GM10248 (cell line): Measurements from ENCODE around the gene ARMC12.

Source experiments
- CTCF ChIA-PET: fragments of 300-600 bp; sonication (Branson Sonifier 250); formaldehyde crosslinking; extraction: SDS; loops from one replicate; lab custom pipeline; 2021; ENCODE audit warnings: antibody characterized with exemption; lab: Yijun Ruan, JAX
- POLR2A ChIA-PET: fragments of 350-650 bp; sonication (Branson Sonifier 250); formaldehyde crosslinking; extraction: SDS; loops from one replicate; lab custom pipeline; 2020; ENCODE audit warnings: antibody characterized with exemption; lab: Yijun Ruan, JAX
- DNase-seq: peaks from one replicate; pipeline ENCODE4 v3.0.0; 2012; ENCODE audit errors: extremely low spot score
- TF ChIP-seq, protein P1 (sequence below): IDR thresholded peaks from 2 replicates; pipeline ENCODE4 v1.5.1; 2012; ENCODE audit warnings: mild to moderate bottlenecking, low read depth; ENCODE audit errors: extremely low read depth, missing control alignments, control extremely low read depth

The ARMC12 gene

GRCh38 chr6:35786272-35786671 is 49.4 kb downstream of the ARMC12 start:
- POLR2A ChIA-PET: no interaction called here
- DNase-seq: no peak
- TF ChIP-seq, protein P1, sequence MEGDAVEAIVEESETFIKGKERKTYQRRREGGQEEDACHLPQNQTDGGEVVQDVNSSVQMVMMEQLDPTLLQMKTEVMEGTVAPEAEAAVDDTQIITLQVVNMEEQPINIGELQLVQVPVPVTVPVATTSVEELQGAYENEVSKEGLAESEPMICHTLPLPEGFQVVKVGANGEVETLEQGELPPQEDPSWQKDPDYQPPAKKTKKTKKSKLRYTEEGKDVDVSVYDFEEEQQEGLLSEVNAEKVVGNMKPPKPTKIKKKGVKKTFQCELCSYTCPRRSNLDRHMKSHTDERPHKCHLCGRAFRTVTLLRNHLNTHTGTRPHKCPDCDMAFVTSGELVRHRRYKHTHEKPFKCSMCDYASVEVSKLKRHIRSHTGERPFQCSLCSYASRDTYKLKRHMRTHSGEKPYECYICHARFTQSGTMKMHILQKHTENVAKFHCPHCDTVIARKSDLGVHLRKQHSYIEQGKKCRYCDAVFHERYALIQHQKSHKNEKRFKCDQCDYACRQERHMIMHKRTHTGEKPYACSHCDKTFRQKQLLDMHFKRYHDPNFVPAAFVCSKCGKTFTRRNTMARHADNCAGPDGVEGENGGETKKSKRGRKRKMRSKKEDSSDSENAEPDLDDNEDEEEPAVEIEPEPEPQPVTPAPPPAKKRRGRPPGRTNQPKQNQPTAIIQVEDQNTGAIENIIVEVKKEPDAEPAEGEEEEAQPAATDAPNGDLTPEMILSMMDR: no peak
- CTCF ChIA-PET: interaction anchor here (1.7 to 4.3 kb wide), 4 partner anchors 7 to 50 kb away, joined by 3 to 27 read pairs (median 4); partner anchors contain the start of genes ARMC12 and CLPS

DNA sequence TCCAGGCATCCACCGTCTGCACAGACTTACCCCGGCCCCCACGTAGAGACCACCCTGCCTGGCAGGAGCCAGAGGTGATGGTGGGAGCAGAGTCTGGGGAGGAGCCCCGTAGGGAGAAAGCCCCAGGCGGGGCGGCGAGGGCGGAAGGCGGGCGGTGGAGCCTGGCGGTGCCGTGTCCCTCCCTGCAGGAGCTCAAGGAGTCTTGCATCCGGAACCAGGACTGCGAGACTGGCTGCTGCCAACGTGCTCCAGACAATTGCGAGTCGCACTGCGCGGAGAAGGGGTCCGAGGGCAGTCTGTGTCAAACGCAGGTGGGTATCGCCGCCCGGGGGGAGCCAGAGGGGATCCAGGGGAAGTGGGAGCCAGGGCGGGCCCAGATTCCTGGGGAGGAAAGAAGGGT is 50.0 kb downstream of the ARMC12 start:
- CTCF ChIA-PET: interaction anchor here (1.6 to 4.3 kb wide), 5 partner anchors 8 to 50 kb away, joined by 3 to 27 read pairs (median 5); partner anchors contain the start of genes ARMC12 and CLPS
- TF ChIP-seq, protein P1: no peak
- DNase-seq: no peak
- POLR2A ChIA-PET: no interaction called here

GRCh38 chr6:35787266-35788218 is 50.7 kb downstream of the ARMC12 start:
- POLR2A ChIA-PET: interaction anchor here (0.6 kb wide), 1 partner anchor 819 kb away, joined by 5 read pairs; no protein-coding TSS in a partner anchor
- TF ChIP-seq, protein P1: no peak
- no peak for DNase-seq
- CTCF ChIA-PET: interaction anchor here (1.6 to 4.3 kb wide), 5 partner anchors 9 to 265 kb away, joined by 3 to 27 read pairs (median 5); partner anchors contain the start of genes ARMC12 and CLPS

DNA sequence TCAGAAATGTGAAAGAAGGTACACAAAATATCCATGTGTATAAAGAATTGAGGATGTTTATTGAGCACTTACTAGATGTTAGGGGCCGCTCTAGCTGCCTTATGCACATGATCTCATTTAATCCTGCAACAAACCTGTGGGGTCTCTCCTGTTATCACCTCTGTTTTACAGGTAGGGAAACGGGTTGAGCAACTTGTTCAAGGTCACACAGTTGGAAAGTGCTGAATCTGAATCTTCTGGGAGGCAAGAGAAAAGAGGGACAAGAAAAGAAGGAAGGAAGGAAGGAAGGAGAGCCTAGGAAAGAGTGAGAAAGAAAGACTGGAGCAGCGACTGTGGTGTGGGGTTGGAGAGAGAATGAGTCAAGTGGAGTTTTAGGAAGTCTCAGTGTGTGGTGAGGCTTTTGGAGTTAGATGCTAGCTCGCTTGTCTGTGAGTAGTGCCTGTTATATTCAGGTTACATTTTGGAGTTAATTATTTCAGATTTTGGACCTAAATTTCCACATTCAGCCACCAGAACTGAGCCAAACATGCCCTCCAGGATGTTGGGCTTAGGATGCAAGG is 51.7 kb downstream of the ARMC12 start:
- TF ChIP-seq, protein P1: no peak
- no peak for DNase-seq
- ChIA-PET POLR2A (interaction anchor here (0.6 kb wide), 1 partner anchor 818 kb away, joined by 5 read pairs; no protein-coding TSS in a partner anchor), CTCF (interaction anchor here (1.6 to 4.3 kb wide), 3 partner anchors 9 to 266 kb away, joined by 3 to 27 read pairs (median 5); partner anchors contain the start of gene CLPS)

DNA sequence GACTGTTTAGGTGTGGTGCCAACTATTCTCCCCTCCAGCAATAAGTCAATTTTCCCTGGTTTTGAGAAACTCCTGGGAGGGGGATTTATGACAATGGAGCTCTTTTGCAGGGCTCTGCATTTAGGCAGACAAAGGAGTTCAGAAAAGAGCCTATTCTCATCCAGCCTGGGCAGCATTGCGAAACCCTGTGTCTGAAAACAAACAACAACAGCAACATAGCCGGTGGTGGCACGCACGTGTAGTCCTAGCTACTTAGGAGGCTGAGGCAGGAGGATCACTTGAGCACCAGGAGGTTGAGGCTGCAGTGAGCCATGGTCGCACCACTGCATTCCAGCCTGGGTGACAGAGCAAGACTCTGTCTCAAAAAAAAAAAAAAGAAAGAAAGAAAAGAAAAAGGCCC is 53.9 kb downstream of the ARMC12 start:
- ChIA-PET CTCF (no interaction called here), POLR2A (no interaction called here)
- TF ChIP-seq, protein P1: no peak
- DNase-seq: no peak
